ENCODE results near the gene PCAT7. TPM values are rescaled to one million over a fixed set of nuclear protein-coding genes. Genes with fewer than 3 reads are reported as not detected.

The PCAT7 gene
- total and polyA plus RNA-seq, 3 donors from 2014 or later: 4.3 to 9.2 (median 5.4) TPM

DNA sequence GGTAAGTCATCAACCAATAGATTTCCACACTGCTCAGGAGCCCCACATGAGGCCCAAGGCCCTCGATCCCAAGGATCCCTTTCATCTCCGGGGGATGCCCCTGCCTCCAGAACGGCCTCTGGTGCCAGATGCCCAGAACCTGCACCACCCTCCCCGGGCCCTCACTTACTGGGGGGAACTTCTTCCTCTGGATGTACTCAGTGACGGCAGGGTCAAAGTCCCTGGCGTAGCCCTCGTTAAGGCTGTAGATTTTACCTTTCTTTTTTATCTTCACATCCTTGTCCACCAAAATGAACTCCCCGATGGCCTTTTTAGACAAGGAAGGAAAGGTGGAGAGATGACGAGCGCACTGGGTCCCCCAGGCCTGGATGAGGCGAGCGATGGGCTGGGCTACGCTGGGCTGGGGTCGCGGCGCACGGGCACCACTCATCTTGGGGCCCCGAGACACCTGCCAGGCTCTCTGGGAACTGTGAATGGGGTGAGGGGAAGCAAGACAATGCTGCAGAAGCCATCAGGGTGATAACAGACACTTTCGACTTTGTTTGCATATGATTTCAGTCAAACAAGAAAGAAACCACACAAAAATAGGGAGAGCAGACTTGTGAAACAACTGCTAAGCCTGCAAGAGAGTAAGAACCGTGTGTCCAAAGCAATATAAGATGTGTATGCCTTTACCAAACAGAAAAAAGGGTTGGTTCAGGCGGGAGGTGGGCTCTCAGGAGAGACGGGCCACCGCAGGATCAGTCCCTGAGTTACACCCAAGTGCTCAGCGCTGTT is 52.0 kb downstream of the PCAT7 start:
- no peak overlapping the region for H3K4me3 ChIP-seq
- H3K9me3 ChIP-seq: no peaks in the 10 kb centered on the region
- intact Hi-C loops (cut with DNase I; ENCODE audit: low total_unique reads): no loop called here
- no peaks in the 10 kb centered on the region for H3K27me3 ChIP-seq
- no peak for DNase-seq
- no peak overlapping the region for H3K27ac ChIP-seq
- TF ChIP-seq POLR2A (IDR thresholded peaks at IDR 0.05): no peak
- TF ChIP-seq, protein P1, sequence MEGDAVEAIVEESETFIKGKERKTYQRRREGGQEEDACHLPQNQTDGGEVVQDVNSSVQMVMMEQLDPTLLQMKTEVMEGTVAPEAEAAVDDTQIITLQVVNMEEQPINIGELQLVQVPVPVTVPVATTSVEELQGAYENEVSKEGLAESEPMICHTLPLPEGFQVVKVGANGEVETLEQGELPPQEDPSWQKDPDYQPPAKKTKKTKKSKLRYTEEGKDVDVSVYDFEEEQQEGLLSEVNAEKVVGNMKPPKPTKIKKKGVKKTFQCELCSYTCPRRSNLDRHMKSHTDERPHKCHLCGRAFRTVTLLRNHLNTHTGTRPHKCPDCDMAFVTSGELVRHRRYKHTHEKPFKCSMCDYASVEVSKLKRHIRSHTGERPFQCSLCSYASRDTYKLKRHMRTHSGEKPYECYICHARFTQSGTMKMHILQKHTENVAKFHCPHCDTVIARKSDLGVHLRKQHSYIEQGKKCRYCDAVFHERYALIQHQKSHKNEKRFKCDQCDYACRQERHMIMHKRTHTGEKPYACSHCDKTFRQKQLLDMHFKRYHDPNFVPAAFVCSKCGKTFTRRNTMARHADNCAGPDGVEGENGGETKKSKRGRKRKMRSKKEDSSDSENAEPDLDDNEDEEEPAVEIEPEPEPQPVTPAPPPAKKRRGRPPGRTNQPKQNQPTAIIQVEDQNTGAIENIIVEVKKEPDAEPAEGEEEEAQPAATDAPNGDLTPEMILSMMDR (IDR thresholded peaks at IDR 0.05): no peak
- no peaks in the 10 kb centered on the region for H3K4me1 ChIP-seq
- H3K36me3 ChIP-seq (ENCODE audit: low read depth, missing control alignments): no peaks in the 10 kb centered on the region
- 87 to 91% methylated on average over 24 of the region's 24 CpGs for WGBS, 2 donors

DNA sequence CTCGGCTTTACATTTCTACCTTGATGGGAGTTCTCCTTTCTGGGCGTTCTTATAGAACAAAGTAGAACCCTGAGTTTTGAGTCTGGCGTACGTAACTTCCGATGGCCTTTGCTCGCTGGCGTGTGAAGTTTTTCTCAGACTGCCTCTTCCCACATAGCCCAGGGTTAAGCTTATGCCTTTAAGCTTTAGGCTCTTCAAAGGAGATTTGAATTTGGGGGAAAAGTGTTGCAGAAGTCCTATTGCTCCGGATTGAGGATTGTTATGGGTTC is 52.5 kb downstream of the PCAT7 start:
- 95 to 96% methylated on average over 8 of the region's 8 CpGs for WGBS, 2 donors
- Histone ChIP-seq H3K27me3 (no peaks in the 10 kb centered on the region), H3K4me1 (no peaks in the 10 kb centered on the region), H3K27ac (no peak overlapping the region), H3K9me3 (no peaks in the 10 kb centered on the region), H3K4me3 (no peak overlapping the region), H3K36me3 (ENCODE audit: low read depth, missing control alignments) (no peaks in the 10 kb centered on the region)
- DNase-seq: no peak
- no peak for TF ChIP-seq POLR2A (IDR thresholded peaks at IDR 0.05)
- TF ChIP-seq, protein P1 (IDR thresholded peaks at IDR 0.05): no peak
- intact Hi-C loops (cut with DNase I; ENCODE audit: low total_unique reads): no loop called here

DNA sequence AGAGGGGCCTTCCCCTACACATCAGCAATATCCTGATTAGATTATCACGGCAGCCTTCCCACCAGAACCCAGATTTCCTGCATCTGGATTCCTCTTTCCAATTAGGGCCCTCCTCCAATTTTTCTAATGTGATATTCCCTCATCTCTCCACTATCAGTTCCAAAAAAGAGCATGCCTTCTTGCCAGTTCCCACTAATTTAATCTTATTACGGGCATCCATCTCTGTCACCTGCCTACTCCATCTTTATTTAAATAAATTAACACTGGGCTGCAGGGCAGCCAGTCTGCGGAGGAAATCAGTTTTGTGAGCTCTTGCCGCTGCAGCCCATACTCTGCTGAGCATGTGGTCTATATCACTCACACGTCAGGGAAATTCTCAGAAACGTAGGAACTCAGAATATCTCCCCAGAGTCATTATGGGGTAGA is 55.3 kb downstream of the PCAT7 start:
- Histone ChIP-seq H3K4me1 (no peaks in the 10 kb centered on the region), H3K36me3 (ENCODE audit: low read depth, missing control alignments) (no peaks in the 10 kb centered on the region), H3K27ac (no peak overlapping the region), H3K9me3 (no peaks in the 10 kb centered on the region), H3K4me3 (no peak overlapping the region), H3K27me3 (no peaks in the 10 kb centered on the region)
- intact Hi-C loops (cut with DNase I; ENCODE audit: low total_unique reads): no loop called here
- TF ChIP-seq, protein P1 (IDR thresholded peaks at IDR 0.05): no peak
- TF ChIP-seq POLR2A (IDR thresholded peaks at IDR 0.05): no peak
- WGBS, 2 donors: 70 to 78% methylated on average over 6 of the region's 6 CpGs
- DNase-seq: no peak

DNA sequence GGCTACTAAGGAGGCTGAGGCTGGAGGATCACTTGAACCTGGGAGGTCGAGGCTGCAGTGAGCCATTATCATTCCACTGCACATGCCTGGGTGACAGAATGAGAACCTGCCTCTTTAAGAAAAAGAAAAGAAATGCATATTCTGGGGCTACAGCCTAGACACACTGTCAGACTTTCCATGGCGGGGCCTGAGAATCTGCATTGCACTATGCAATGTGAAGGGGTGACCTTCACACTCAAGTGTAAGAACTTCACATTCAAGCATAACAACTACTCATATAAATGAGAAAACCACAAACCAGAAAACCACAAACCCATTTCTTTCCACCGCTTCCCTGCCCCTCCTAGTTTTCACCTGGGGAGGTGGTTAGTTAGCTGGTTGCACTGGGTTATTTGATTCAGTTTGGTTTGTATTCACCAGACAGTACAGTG is 56.8 kb downstream of the PCAT7 start:
- H3K9me3 ChIP-seq: no peaks in the 10 kb centered on the region
- intact Hi-C loops (cut with DNase I; ENCODE audit: low total_unique reads): no loop called here
- H3K4me3 ChIP-seq: no peak overlapping the region
- no peaks in the 10 kb centered on the region for H3K27me3 ChIP-seq
- H3K27ac ChIP-seq: no peak overlapping the region
- DNase-seq: no peak
- no peak for TF ChIP-seq POLR2A (IDR thresholded peaks at IDR 0.05)
- TF ChIP-seq, protein P1 (IDR thresholded peaks at IDR 0.05): no peak
- no peaks in the 10 kb centered on the region for H3K36me3 ChIP-seq (ENCODE audit: low read depth, missing control alignments)
- WGBS, 2 donors: 88 to 95% methylated on average over 3 of the region's 3 CpGs
- no peaks in the 10 kb centered on the region for H3K4me1 ChIP-seq

DNA sequence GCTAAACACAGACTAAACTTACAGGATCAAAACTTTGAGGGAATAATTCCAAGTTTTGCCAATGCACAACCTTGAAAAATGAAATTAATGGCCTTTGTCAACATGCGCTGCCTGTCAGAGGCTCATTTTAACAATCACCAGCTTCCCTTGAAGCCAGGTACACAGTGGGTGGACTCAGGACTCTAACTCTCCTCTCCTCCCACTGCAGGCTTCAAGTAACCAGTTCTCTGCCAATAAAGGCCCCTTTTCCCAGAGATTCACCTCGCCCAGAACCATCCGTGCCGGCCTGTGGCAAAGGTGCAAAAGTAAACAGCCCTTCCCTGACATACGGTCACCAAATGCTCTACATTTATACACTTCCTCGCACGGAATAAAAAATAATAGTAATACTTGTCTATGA is 57.2 kb downstream of the PCAT7 start:
- no peak overlapping the region for H3K4me3 ChIP-seq
- WGBS, 2 donors: 86 to 93% methylated on average over 7 of the region's 7 CpGs
- H3K9me3 ChIP-seq: no peaks in the 10 kb centered on the region
- no peak overlapping the region for H3K27ac ChIP-seq
- intact Hi-C loops (cut with DNase I; ENCODE audit: low total_unique reads): no loop called here
- H3K4me1 ChIP-seq: no peaks in the 10 kb centered on the region
- no peak for TF ChIP-seq POLR2A (IDR thresholded peaks at IDR 0.05)
- TF ChIP-seq, protein P1 (IDR thresholded peaks at IDR 0.05): no peak
- H3K36me3 ChIP-seq (ENCODE audit: low read depth, missing control alignments): no peaks in the 10 kb centered on the region
- H3K27me3 ChIP-seq: no peaks in the 10 kb centered on the region
- no peak for DNase-seq
